Mesenchymal stem cell (in vitro differentiated cells and primary cell): Measurements from ENCODE around the gene SLC10A1.
A peak's percentile ranks its signal among the peaks of the same experiment; 100 is the strongest.
"Not testable (repeated sequence)": the region's sequence is repeated elsewhere in the genome, so short reads cannot be mapped to it uniquely, and the experiment has no call there.

ENCODE experiments used
- DNase-seq: peaks from one replicate; pipeline ENCODE4 v3.0.0-alpha.2; 2013
- H2AFZ ChIP-seq: one replicate; pipeline ENCODE4 v1.6.1; 2013; ENCODE audit warnings: low read depth, mild to moderate bottlenecking, control low read depth, inconsistent platforms, low read length, moderate library complexity
- H2AK5ac ChIP-seq: 2 replicates; pipeline ENCODE4 v1.6.1; 2013; ENCODE audit warnings: low read length, moderate library complexity, mild to moderate bottlenecking, inconsistent platforms; ENCODE audit not compliant: severe bottlenecking
- H2BK120ac ChIP-seq: one replicate; pipeline ENCODE4 v1.6.1; 2013; ENCODE audit warnings: low read depth, mild to moderate bottlenecking, inconsistent platforms, low read length, moderate library complexity
- H2BK12ac ChIP-seq, 2 experiments: one replicate each; pipeline ENCODE4 v1.6.1; 2013; ENCODE audit warnings: inconsistent platforms in 2 of 2, low read length in 2 of 2, mild to moderate bottlenecking in 2 of 2, moderate library complexity in 2 of 2, control low read depth in 1 of 2
- H2BK15ac ChIP-seq: one replicate; pipeline ENCODE4 v1.6.1; 2013; ENCODE audit warnings: mild to moderate bottlenecking, low read depth, inconsistent platforms; ENCODE audit not compliant: poor library complexity, severe bottlenecking
- H2BK5ac ChIP-seq: 2 replicates; pipeline ENCODE4 v1.6.1; 2013; ENCODE audit warnings: low read depth, mild to moderate bottlenecking, low read length, control low read depth, inconsistent platforms; ENCODE audit not compliant: poor library complexity, severe bottlenecking
- H3K14ac ChIP-seq, 2 experiments: one replicate each; pipeline ENCODE4 v1.6.1; 2013; ENCODE audit warnings: inconsistent platforms in 2 of 2, low read length in 2 of 2, control low read depth in 1 of 2, mild to moderate bottlenecking in 1 of 2, moderate library complexity in 1 of 2
- H3K18ac ChIP-seq, 2 experiments: one replicate each; pipeline ENCODE4 v1.6.1; 2013; ENCODE audit warnings: inconsistent platforms in 2 of 2, low read length in 2 of 2, control low read depth in 1 of 2, low read depth in 1 of 2, mild to moderate bottlenecking in 1 of 2
- H3K23ac ChIP-seq, 2 experiments: one replicate each; pipeline ENCODE4 v1.6.1; 2013; ENCODE audit warnings: inconsistent platforms in 2 of 2, low read length in 2 of 2, mild to moderate bottlenecking in 2 of 2, moderate library complexity in 2 of 2, control low read depth in 1 of 2
- H3K27ac ChIP-seq: 2 replicates; pipeline ENCODE4 v1.5.1; 2013; ENCODE audit warnings: mild to moderate bottlenecking, moderate library complexity, low read length, control low read depth, inconsistent platforms; ENCODE audit not compliant: poor library complexity, severe bottlenecking
- H3K27me3 ChIP-seq, 2 experiments: 2 replicates each; pipeline versions ENCODE4 v1.6.1 to v1.7.0; 2013; ENCODE audit warnings: low read length in 2 of 2, mild to moderate bottlenecking in 2 of 2, moderate library complexity in 2 of 2, control low read depth in 1 of 2, inconsistent platforms in 1 of 2; ENCODE audit not compliant: control insufficient read depth in 1 of 2, insufficient read depth in 1 of 2
- H3K36me3 ChIP-seq, 2 experiments: 2 replicates each; pipeline versions ENCODE4 v1.6.1 to v1.7.0; 2013; ENCODE audit warnings: low read length in 2 of 2, control low read depth in 1 of 2, inconsistent platforms in 1 of 2, low read depth in 1 of 2, mild to moderate bottlenecking in 1 of 2; ENCODE audit not compliant: insufficient read depth in 2 of 2, control insufficient read depth in 1 of 2
- H3K4ac ChIP-seq, 2 experiments: one replicate each; pipeline ENCODE4 v1.6.1; 2013; ENCODE audit warnings: inconsistent platforms in 2 of 2, low read length in 2 of 2, mild to moderate bottlenecking in 2 of 2, moderate library complexity in 2 of 2, control low read depth in 1 of 2, low read depth in 1 of 2
- H3K4me1 ChIP-seq: 2 replicates; pipeline ENCODE4 v1.6.1; 2013; ENCODE audit warnings: low read depth, low read length, control low read depth; ENCODE audit not compliant: control insufficient read depth, insufficient read depth
- H3K4me2 ChIP-seq: 2 replicates; pipeline ENCODE4 v1.6.1; 2013; ENCODE audit warnings: low read length, mild to moderate bottlenecking, inconsistent platforms; ENCODE audit not compliant: poor library complexity, severe bottlenecking
- H3K4me3 ChIP-seq, 2 experiments: 2 replicates each; pipeline versions ENCODE4 v1.5.1 to v1.7.0; 2013; ENCODE audit warnings: low read length in 2 of 2, mild to moderate bottlenecking in 2 of 2, control low read depth in 1 of 2, low read depth in 1 of 2; ENCODE audit not compliant: insufficient read depth in 1 of 2
- H3K79me1 ChIP-seq: replicated peaks from 2 replicates; pipeline ENCODE4 v1.6.1; 2013; ENCODE audit warnings: mild to moderate bottlenecking, control low read depth, low read length, inconsistent platforms; ENCODE audit not compliant: poor library complexity, severe bottlenecking
- H3K9ac ChIP-seq: 2 replicates; pipeline ENCODE4 v1.7.0; 2013; ENCODE audit warnings: mild to moderate bottlenecking, low read length, moderate library complexity
- H3K9me3 ChIP-seq: 2 replicates; pipeline ENCODE4 v1.7.0; 2013; ENCODE audit warnings: mild to moderate bottlenecking, low read length; ENCODE audit not compliant: control insufficient read depth
- H4K8ac ChIP-seq: one replicate; pipeline ENCODE4 v1.6.1; 2013; ENCODE audit warnings: inconsistent platforms, mild to moderate bottlenecking, low read length, moderate library complexity
- H4K91ac ChIP-seq: one replicate; pipeline ENCODE4 v1.6.1; 2013; ENCODE audit warnings: mild to moderate bottlenecking, low read length, inconsistent platforms
- WGBS: methylation state at CpG from one replicate; pipeline ENCODE4 v1.1.7; 2013; ENCODE audit warnings: mixed read lengths; 5-methylcytosine and 5-hydroxymethylcytosine counted together

The SLC10A1 gene

DNA sequence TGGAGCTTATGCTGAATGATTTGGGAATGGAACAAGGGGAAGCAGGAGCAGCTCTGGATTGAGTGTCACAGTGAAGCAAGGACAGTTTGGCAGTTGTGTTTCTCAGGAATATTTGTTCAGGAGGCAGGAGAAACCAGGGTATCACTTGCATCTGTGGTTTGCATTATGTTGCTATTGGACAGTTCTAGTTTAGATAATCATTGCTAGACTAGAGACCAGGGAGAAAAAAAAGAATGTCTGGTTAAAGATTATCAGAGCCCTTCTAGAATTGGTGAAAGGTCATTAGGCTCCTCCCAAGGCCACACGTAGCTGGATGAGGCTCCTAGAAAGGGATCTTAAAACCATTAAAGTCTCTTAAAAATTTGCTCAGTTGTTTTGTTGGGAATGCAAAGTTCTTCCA lies 47.1 kb downstream of the SLC10A1 start:
- Histone ChIP-seq H3K27me3 (no peaks in the 10 kb centered on the region), H3K4me1 (peaks cover 5% of the 10 kb centered on the region), H4K8ac (no peak overlapping the region), H3K4ac (no peak overlapping the region), H3K4me3 (no peak overlapping the region), H3K18ac (no peak overlapping the region), H3K14ac (no peak overlapping the region), H3K23ac (no peak overlapping the region), H2BK5ac (no peak overlapping the region), H2BK120ac (no peak overlapping the region), H2BK15ac (no peak overlapping the region), H2AK5ac (no peak overlapping the region), H4K91ac (no peak overlapping the region), H3K9ac (no peak overlapping the region), H3K36me3 (no peaks in the 10 kb centered on the region), H3K4me2 (no peak overlapping the region), H3K9me3 (no peaks in the 10 kb centered on the region), H3K27ac (peak overlapping the region; percentile 39), H3K79me1 (no peaks in the 10 kb centered on the region), H2BK12ac (no peak overlapping the region), H2AFZ (no peak overlapping the region)
- 50% methylated on average over 1 of the region's 1 CpG for WGBS
- no peak for DNase-seq

DNA sequence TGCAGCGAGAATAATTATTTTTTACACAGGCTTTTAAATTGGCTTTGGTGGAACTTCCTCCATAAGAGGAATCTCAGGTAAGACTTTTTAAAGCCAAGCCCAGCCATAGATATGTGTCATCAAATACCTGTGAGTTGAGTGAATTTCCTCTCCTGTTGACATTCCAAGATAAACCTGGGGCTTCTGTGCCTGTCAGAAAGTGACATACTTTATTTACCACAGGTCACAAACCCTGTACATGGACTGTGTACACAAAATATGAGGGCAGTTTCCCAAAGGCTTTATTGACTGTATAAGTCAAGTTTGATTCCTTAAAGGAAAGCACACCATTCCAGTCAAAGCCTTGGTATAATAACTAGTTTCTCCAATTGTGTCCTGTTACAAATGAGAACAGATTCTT lies 56.0 kb downstream of the SLC10A1 start:
- Histone ChIP-seq H2AFZ (no peak overlapping the region), H2BK5ac (no peak overlapping the region), H3K9me3 (no peaks in the 10 kb centered on the region), H3K4me1 (no peaks in the 10 kb centered on the region), H3K36me3 (no peaks in the 10 kb centered on the region), H2AK5ac (no peak overlapping the region), H2BK120ac (no peak overlapping the region), H4K8ac (no peak overlapping the region), H3K27me3 (peaks cover 0 to 6% of the 10 kb centered on the region in 2 experiments), H3K79me1 (no peaks in the 10 kb centered on the region), H3K9ac (no peak overlapping the region), H2BK12ac (no peak overlapping the region), H3K14ac (no peak overlapping the region), H3K23ac (no peak overlapping the region), H3K4ac (no peak overlapping the region), H4K91ac (no peak overlapping the region), H3K4me3 (no peak overlapping the region), H3K4me2 (no peak overlapping the region), H3K27ac (no peak overlapping the region), H3K18ac (no peak overlapping the region), H2BK15ac (no peak overlapping the region)
- 100% methylated on average over 1 of the region's 1 CpG for WGBS
- no peak for DNase-seq

DNA sequence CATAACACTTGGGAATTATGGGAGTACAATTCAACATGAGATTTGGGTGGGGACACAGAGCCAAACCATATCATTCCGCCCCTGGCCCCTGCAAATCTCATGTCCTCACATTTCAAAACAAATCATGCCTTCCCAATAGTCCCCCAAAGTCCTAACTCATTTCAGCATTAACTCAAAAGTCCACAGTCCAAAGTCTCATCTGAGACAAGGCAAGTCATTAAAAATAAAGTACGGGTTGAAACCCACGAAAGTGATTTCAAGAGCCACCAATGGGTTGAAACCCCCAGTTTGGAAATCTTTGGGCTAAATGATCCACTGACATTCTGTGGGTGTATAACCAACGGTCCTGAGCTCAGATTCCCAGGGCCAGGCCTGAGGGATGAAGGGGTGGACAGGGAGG lies 60.6 kb downstream of the SLC10A1 start:
- not testable (repeated sequence) for H3K14ac ChIP-seq, H3K36me3 ChIP-seq, H3K23ac ChIP-seq, H4K91ac ChIP-seq, H3K4me2 ChIP-seq, H3K18ac ChIP-seq, H2BK12ac ChIP-seq, H2AFZ ChIP-seq, H3K9me3 ChIP-seq, H2AK5ac ChIP-seq, H4K8ac ChIP-seq, H2BK15ac ChIP-seq, H3K79me1 ChIP-seq, H3K4ac ChIP-seq, H3K27ac ChIP-seq, H3K4me3 ChIP-seq, H2BK5ac ChIP-seq, H2BK120ac ChIP-seq, H3K9ac ChIP-seq, H3K4me1 ChIP-seq, DNase-seq
- WGBS = 71% methylated on average over 4 of the region's 4 CpGs
- H3K27me3 ChIP-seq = peaks cover 15 to 23% of the 10 kb centered on the region in 2 experiments

DNA sequence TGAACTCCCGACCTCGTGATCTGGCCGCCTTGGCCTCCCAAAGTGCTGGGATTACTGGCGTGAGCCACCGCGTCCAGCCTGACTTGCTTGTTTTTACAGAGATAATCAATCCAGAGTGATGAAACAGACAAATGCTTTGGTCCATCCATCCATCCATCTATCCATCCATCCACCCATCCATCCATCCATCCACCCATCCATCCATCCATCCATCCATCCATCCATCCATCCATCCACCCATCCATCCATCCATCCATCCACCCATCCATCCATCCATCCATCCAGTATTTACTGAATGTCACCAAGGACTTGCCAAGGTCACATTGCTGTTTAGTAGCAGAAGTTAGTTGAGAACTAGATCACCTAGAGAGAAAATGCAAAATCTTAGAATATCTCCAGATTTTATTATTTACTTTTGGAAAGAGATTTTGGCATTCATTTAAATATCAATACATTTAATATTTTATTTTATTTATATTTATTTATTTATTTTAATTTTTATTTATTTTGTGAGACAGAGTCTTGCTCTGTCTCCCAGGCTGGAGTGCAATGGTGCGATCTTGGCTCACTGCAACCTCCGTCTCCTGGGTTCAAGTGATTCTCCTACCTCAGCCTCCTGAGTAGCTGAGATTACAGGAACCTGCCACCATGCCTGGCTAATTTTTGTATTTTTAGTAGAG lies 65.0 kb downstream of the SLC10A1 start:
- H2BK15ac ChIP-seq, H4K8ac ChIP-seq, H3K23ac ChIP-seq, H3K9me3 ChIP-seq, H3K14ac ChIP-seq, H2BK5ac ChIP-seq, H3K4ac ChIP-seq, DNase-seq, H3K36me3 ChIP-seq, H3K4me3 ChIP-seq, H2BK120ac ChIP-seq, H3K4me1 ChIP-seq, H3K18ac ChIP-seq, H3K4me2 ChIP-seq, H4K91ac ChIP-seq, H3K79me1 ChIP-seq, H2AFZ ChIP-seq, H2AK5ac ChIP-seq, H3K9ac ChIP-seq, H2BK12ac ChIP-seq, H3K27ac ChIP-seq: not testable (repeated sequence)
- WGBS = 96% methylated on average over 8 of the region's 8 CpGs
- H3K27me3 ChIP-seq = peaks cover 15 to 18% of the 10 kb centered on the region in 2 experiments
